K562 (cell line): ENCODE measurements around the gene EIF4E1B. TPM values are rescaled to one million over a fixed set of nuclear protein-coding genes. Genes with fewer than 3 reads are reported as not detected.
A peak's percentile ranks its signal among the peaks of the same experiment; 100 is the strongest.

Experiments
- CBFB ChIP-seq: sonication (generic); formaldehyde crosslinking; IDR thresholded peaks from 2 replicates; pipeline ENCODE4 v1.4.0; 2020; ENCODE audit warnings: mild to moderate bottlenecking, missing genetic modification reagents
- CEBPB ChIP-seq: fragments of 450-650 bp; IDR thresholded peaks from 2 replicates; pipeline ENCODE4 v1.6.1; 2016; ENCODE audit warnings: missing genetic modification characterization, missing compliant biosample characterization
- CREM ChIP-seq: IDR thresholded peaks from 2 replicates; pipeline ENCODE4 v1.6.1; 2014; ENCODE audit warnings: antibody characterized with exemption, low read depth
- DPF2 ChIP-seq: fragments of 450-650 bp; IDR thresholded peaks from 2 replicates; pipeline ENCODE4 v1.6.1; 2016
- HOXB6 ChIP-seq: fragments of 250-450 bp; sonication (Bioruptor Pico); IDR thresholded peaks from 2 replicates; pipeline ENCODE4 v1.5.1; 2022; ENCODE audit warnings: mild to moderate bottlenecking, borderline replicate concordance
- KDM4B ChIP-seq, 2 experiments: fragments of 450-650 bp in 1 of 2; sonication (generic) in 1 of 2; IDR thresholded peaks; 2 replicates each; pipeline ENCODE4 v1.6.1; 2016 to 2017; ENCODE audit warnings: borderline replicate concordance in 2 of 2, antibody characterized with exemption in 1 of 2, low read depth in 1 of 2, mild to moderate bottlenecking in 1 of 2
- TFAM ChIP-seq: fragments of 250-450 bp; sonication (Bioruptor Pico); conservative IDR thresholded peaks from 2 replicates; pipeline ENCODE4 v1.5.0; 2021; ENCODE audit warnings: mild to moderate bottlenecking, moderate library complexity
- TRIM24 ChIP-seq, 2 experiments: fragments of 450-650 bp; IDR thresholded peaks; 2 replicates each; pipeline ENCODE4 v1.6.1; 2016
- polyA plus RNA-seq, 8 experiments: library from polyadenylated mRNA; depleted of rRNA in 4 of 8; stranded (reverse) in 5 of 8; unstranded in 3 of 8; fragments of >200 nt; fragmentation: Nextera tagmentation in 2 of 8; fragmentation: Illumina TruSeq in 1 of 8; extraction: Ambion mirVana in 2 of 8; extraction: Trizol in 1 of 8; gene quantifications; 2 replicates each; pipeline versions ENCODE4 v1.2.1 to v1.2.3, GENCODE V29; 2011 to 2014; ENCODE audit warnings: inconsistent platforms in 1 of 8, missing spikeins in 1 of 8
- total RNA-seq, 7 experiments: library from RNA; depleted of rRNA in 6 of 7; stranded (reverse); fragments of >200 nt in 6 of 7; fragmentation: Illumina TruSeq in 2 of 7; extraction: Trizol in 2 of 7; gene quantifications; 2 replicates each; pipeline versions ENCODE4 v1.2.1 to v1.2.3, GENCODE V29; 2011 to 2021; ENCODE audit warnings: low replicate concordance in 1 of 7
- TF ChIP-seq, protein P1 (sequence below): fragments of 250-450 bp; sonication (Bioruptor Pico); IDR thresholded peaks from 2 replicates; pipeline ENCODE4 v1.8.0; 2022; ENCODE audit warnings: moderate library complexity, mild to moderate bottlenecking, inconsistent platforms
- TF ChIP-seq, protein P2 (sequence below): fragments of 450-650 bp; formaldehyde crosslinking; IDR thresholded peaks from 2 replicates; pipeline ENCODE4 v1.4.0; 2020; ENCODE audit warnings: mild to moderate bottlenecking, mixed read lengths
- TF ChIP-seq, protein P3 (sequence below): fragments of 250-450 bp; sonication (Bioruptor Pico); IDR thresholded peaks from 2 replicates; pipeline ENCODE4 v1.9.0; 2021; ENCODE audit warnings: mild to moderate bottlenecking
- TF ChIP-seq, protein P4 (sequence below): fragments of 450-650 bp; IDR thresholded peaks from 2 replicates; pipeline ENCODE4 v1.6.1; 2017; ENCODE audit warnings: antibody characterized with exemption

EIF4E1B gene
- total and polyA plus RNA-seq, 9 of the 15 experiments (the other 6 are each of a cell fraction or from before 2014, with no cell fraction given) = not detected

DNA sequence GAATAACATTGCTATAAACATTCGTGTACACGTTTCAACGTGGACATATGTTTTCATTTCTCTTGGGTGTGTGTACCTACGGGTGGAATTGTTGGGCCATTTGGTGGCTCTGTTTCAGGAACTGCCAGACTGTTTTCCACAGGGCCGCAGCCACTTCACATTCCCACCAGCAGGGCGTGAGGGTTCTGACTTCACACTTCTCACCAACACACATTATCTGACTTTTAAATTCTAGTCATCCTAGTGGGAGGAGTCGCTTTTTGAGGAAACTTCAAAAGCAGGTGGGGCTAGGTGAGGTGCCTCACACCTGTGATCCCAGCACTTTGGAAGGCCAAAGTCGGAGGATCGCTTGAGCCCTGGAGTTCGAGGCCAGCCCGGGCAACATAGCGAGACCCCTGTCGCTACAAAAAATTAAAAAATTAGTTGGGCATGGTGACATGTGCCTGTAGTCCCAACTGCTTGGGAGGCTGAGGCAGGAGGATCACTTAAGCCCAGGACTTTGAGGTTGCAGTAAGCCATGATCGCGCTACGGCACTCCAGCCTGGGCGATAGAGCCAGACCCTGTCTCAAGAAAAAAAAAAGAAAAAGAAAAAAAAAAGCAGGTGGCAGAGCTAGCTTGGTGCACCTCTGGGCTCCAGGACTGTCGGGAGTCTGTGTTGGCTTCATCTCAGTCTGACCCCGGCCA lies 45.3 kb downstream of the EIF4E1B start (continued):
- TF ChIP-seq, protein P1, sequence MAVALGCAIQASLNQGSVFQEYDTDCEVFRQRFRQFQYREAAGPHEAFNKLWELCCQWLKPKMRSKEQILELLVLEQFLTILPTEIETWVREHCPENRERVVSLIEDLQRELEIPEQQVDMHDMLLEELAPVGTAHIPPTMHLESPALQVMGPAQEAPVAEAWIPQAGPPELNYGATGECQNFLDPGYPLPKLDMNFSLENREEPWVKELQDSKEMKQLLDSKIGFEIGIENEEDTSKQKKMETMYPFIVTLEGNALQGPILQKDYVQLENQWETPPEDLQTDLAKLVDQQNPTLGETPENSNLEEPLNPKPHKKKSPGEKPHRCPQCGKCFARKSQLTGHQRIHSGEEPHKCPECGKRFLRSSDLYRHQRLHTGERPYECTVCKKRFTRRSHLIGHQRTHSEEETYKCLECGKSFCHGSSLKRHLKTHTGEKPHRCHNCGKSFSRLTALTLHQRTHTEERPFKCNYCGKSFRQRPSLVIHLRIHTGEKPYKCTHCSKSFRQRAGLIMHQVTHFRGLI (CRISPR knock-in tag) = no peak
- TF ChIP-seq KDM4B (IDR thresholded peaks at IDR 0.05; ENCODE audit: borderline replicate concordance in 2 of 2, low read depth in 1 of 2) (0 out of 4 replicates have a peak, but pooled peaks of 1 of the 2 experiments have one; percentile 22), CEBPB (tag) (no peak), TRIM24 (IDR thresholded peaks at IDR 0.05) (no peak), DPF2 (peak; percentile 66; the same call in 1 of the 2 replicates), CBFB (CRISPR knock-in tag) (0 out of 2 replicates have a peak, but pooled peaks have one; percentile 48), TFAM (CRISPR knock-in tag) (no peak), HOXB6 (CRISPR knock-in tag) (no peak), CREM (peak; percentile 64)
- TF ChIP-seq, protein P2, sequence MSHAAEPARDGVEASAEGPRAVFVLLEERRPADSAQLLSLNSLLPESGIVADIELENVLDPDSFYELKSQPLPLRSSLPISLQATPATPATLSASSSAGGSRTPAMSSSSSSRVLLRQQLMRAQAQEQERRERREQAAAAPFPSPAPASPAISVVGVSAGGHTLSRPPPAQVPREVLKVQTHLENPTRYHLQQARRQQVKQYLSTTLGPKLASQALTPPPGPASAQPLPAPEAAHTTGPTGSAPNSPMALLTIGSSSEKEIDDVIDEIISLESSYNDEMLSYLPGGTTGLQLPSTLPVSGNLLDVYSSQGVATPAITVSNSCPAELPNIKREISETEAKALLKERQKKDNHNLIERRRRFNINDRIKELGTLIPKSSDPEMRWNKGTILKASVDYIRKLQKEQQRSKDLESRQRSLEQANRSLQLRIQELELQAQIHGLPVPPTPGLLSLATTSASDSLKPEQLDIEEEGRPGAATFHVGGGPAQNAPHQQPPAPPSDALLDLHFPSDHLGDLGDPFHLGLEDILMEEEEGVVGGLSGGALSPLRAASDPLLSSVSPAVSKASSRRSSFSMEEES (CRISPR knock-in tag) = no peak
- TF ChIP-seq, protein P3, sequence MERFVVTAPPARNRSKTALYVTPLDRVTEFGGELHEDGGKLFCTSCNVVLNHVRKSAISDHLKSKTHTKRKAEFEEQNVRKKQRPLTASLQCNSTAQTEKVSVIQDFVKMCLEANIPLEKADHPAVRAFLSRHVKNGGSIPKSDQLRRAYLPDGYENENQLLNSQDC (CRISPR knock-in tag) = no peak
- TF ChIP-seq, protein P4, sequence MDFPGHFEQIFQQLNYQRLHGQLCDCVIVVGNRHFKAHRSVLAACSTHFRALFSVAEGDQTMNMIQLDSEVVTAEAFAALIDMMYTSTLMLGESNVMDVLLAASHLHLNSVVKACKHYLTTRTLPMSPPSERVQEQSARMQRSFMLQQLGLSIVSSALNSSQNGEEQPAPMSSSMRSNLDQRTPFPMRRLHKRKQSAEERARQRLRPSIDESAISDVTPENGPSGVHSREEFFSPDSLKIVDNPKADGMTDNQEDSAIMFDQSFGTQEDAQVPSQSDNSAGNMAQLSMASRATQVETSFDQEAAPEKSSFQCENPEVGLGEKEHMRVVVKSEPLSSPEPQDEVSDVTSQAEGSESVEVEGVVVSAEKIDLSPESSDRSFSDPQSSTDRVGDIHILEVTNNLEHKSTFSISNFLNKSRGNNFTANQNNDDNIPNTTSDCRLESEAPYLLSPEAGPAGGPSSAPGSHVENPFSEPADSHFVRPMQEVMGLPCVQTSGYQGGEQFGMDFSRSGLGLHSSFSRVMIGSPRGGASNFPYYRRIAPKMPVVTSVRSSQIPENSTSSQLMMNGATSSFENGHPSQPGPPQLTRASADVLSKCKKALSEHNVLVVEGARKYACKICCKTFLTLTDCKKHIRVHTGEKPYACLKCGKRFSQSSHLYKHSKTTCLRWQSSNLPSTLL = no peak
